GM23338 (cell line): ENCODE measurements around the gene DYNLT4. TPM values are rescaled to one million over a fixed set of nuclear protein-coding genes. Genes with fewer than 3 reads are reported as not detected.

Source experiments
- ATAC-seq: fragments of 200-7000 bp; cut with Tn5 transposase; 3 replicates; pipeline ENCODE4 v1.9.1; 2020
- DNase-seq: peaks from one replicate; pipeline ENCODE4 v3.0.0-alpha.2; 2015; ENCODE audit warnings: low spot score
- H2AFZ ChIP-seq: fragments of 200-600 bp; sonication (generic); 2 replicates; pipeline ENCODE4 v1.8.0; 2016; ENCODE audit warnings: antibody characterized with exemption, mild to moderate bottlenecking, moderate library complexity
- H3F3A ChIP-seq: fragments of 200-600 bp; sonication (generic); replicated peaks from 2 replicates; pipeline ENCODE4 v1.8.0; 2017; ENCODE audit warnings: antibody characterized with exemption, mixed run types, low read depth
- H3K27ac ChIP-seq: fragments of 200-600 bp; sonication (generic); 2 replicates; pipeline ENCODE4 v1.6.1; 2016; ENCODE audit warnings: low read depth
- H3K27me3 ChIP-seq: fragments of 200-600 bp; sonication (generic); 2 replicates; pipeline ENCODE4 v1.8.0; 2016; ENCODE audit warnings: mild to moderate bottlenecking, mixed run types, moderate library complexity; ENCODE audit not compliant: insufficient read depth
- H3K36me3 ChIP-seq: fragments of 200-600 bp; sonication (generic); 2 replicates; pipeline ENCODE4 v1.8.0; 2016; ENCODE audit warnings: mild to moderate bottlenecking; ENCODE audit not compliant: insufficient read depth
- H3K4me1 ChIP-seq: fragments of 200-600 bp; sonication (generic); 2 replicates; pipeline ENCODE4 v1.8.0; 2016; ENCODE audit warnings: mild to moderate bottlenecking, moderate library complexity; ENCODE audit not compliant: insufficient read depth
- H3K4me2 ChIP-seq: fragments of 200-600 bp; sonication (generic); 2 replicates; pipeline ENCODE4 v1.7.1; 2017; ENCODE audit warnings: mixed run types
- H3K4me3 ChIP-seq: fragments of 200-600 bp; sonication (generic); 2 replicates; pipeline ENCODE4 v1.6.1; 2016; ENCODE audit warnings: mixed run types
- H3K79me2 ChIP-seq: fragments of 200-600 bp; sonication (generic); replicated peaks from 2 replicates; pipeline ENCODE4 v1.8.0; 2017; ENCODE audit warnings: mild to moderate bottlenecking; ENCODE audit not compliant: insufficient read depth
- H3K9me2 ChIP-seq: fragments of 200-600 bp; sonication (generic); 2 replicates; pipeline ENCODE4 v1.8.0; 2017; ENCODE audit not compliant: insufficient read depth
- H4K20me1 ChIP-seq: fragments of 200-600 bp; sonication (generic); replicated peaks from 2 replicates; pipeline ENCODE4 v1.8.0; 2017; ENCODE audit warnings: mild to moderate bottlenecking; ENCODE audit not compliant: insufficient read depth
- H3K27ac Mint-ChIP-seq: 2 replicates; pipeline ENCODE4 v1.8.0; 2020; ENCODE audit warnings: inconsistent platforms, mild to moderate bottlenecking, moderate library complexity, mixed read lengths
- H3K27me3 Mint-ChIP-seq: 3 replicates; pipeline ENCODE4 v1.8.0; 2022; ENCODE audit warnings: low read depth, mild to moderate bottlenecking, moderate library complexity, mixed read lengths, inconsistent platforms; ENCODE audit not compliant: insufficient read depth, poor library complexity
- H3K36me3 Mint-ChIP-seq: 3 replicates; pipeline ENCODE4 v1.8.0; 2021; ENCODE audit warnings: low read depth, mild to moderate bottlenecking, inconsistent platforms, moderate library complexity, mixed read lengths
- H3K4me1 Mint-ChIP-seq: 3 replicates; pipeline ENCODE4 v1.8.0; 2020; ENCODE audit warnings: mild to moderate bottlenecking, inconsistent platforms, mixed read lengths
- H3K4me3 Mint-ChIP-seq: 3 replicates; pipeline ENCODE4 v1.8.0; 2021; ENCODE audit warnings: moderate library complexity, mild to moderate bottlenecking, inconsistent platforms, mixed read lengths
- H3K9me3 Mint-ChIP-seq: 3 replicates; pipeline ENCODE4 v1.8.0; 2020; ENCODE audit warnings: moderate library complexity, mild to moderate bottlenecking, inconsistent platforms, mixed read lengths
- CREB1 ChIP-seq: fragments of 250-450 bp; sonication (Bioruptor Pico); IDR thresholded peaks from 2 replicates; pipeline ENCODE4 v1.5.0; 2020; ENCODE audit warnings: low read depth, mild to moderate bottlenecking, moderate library complexity
- EZH2phosphoT487 ChIP-seq: fragments of 200-600 bp; sonication (generic); IDR thresholded peaks from one replicate; pipeline ENCODE4 v1.8.1; 2018; ENCODE audit warnings: antibody characterized with exemption; ENCODE audit not compliant: unreplicated experiment
- JUNB ChIP-seq: IDR thresholded peaks from one replicate; pipeline ENCODE4 v1.6.1; 2016; ENCODE audit warnings: antibody characterized with exemption; ENCODE audit not compliant: unreplicated experiment
- ZNF114 ChIP-seq: fragments of 250-450 bp; sonication (Bioruptor Pico); IDR thresholded peaks from 2 replicates; pipeline ENCODE4 v1.5.0; 2020; ENCODE audit warnings: mild to moderate bottlenecking, moderate library complexity
- ZNF331 ChIP-seq: fragments of 250-450 bp; sonication (Bioruptor Pico); IDR thresholded peaks from 2 replicates; pipeline ENCODE4 v1.5.0; 2020; ENCODE audit warnings: low read depth, mild to moderate bottlenecking, moderate library complexity
- polyA plus RNA-seq: library from polyadenylated mRNA; unstranded; fragments of >200 nt; fragmentation: Nextera tagmentation; extraction: Ambion mirVana; gene quantifications from 2 replicates; pipeline ENCODE4 v1.2.1, GENCODE V29; 2016
- total RNA-seq: library from RNA; depleted of rRNA; stranded (reverse); fragments of >200 nt; shearing (Covaris generic); gene quantifications from 2 replicates; pipeline ENCODE4 v1.2.3, GENCODE V29; 2014
- TF ChIP-seq, protein P1 (sequence below): fragments of 250-450 bp; sonication (Bioruptor Pico); IDR thresholded peaks from 2 replicates; pipeline ENCODE4 v1.5.0; 2020; ENCODE audit warnings: mild to moderate bottlenecking, moderate library complexity
- TF ChIP-seq, protein P2 (sequence below): IDR thresholded peaks from 2 replicates; pipeline ENCODE4 v1.6.1; 2016; ENCODE audit warnings: antibody characterized with exemption

The DYNLT4 gene
- total and polyA plus RNA-seq, 2 experiments from 2014 or later: 0.73 TPM; not detected in 1

DNA sequence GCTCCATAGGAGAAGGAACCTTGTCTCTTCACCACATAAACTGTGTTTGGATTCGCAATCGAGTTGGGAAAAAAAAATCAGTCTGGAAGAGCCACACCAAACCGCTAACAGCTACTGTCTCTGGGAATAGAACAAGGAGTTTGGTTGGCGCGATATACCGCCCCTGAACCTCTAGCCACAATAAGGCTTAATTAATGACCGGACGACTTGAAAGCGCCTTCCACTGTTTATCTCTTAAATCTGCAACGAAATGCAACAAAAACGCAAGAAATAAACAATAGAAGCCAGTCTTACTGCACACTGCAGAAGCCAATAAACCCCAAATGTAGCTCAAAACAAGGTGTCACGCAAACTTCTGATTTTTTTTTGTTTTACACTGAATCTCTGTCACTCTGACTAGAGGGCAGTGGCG lies 12.1 kb upstream of the DYNLT4 start (continued):
- TF ChIP-seq, protein P1, sequence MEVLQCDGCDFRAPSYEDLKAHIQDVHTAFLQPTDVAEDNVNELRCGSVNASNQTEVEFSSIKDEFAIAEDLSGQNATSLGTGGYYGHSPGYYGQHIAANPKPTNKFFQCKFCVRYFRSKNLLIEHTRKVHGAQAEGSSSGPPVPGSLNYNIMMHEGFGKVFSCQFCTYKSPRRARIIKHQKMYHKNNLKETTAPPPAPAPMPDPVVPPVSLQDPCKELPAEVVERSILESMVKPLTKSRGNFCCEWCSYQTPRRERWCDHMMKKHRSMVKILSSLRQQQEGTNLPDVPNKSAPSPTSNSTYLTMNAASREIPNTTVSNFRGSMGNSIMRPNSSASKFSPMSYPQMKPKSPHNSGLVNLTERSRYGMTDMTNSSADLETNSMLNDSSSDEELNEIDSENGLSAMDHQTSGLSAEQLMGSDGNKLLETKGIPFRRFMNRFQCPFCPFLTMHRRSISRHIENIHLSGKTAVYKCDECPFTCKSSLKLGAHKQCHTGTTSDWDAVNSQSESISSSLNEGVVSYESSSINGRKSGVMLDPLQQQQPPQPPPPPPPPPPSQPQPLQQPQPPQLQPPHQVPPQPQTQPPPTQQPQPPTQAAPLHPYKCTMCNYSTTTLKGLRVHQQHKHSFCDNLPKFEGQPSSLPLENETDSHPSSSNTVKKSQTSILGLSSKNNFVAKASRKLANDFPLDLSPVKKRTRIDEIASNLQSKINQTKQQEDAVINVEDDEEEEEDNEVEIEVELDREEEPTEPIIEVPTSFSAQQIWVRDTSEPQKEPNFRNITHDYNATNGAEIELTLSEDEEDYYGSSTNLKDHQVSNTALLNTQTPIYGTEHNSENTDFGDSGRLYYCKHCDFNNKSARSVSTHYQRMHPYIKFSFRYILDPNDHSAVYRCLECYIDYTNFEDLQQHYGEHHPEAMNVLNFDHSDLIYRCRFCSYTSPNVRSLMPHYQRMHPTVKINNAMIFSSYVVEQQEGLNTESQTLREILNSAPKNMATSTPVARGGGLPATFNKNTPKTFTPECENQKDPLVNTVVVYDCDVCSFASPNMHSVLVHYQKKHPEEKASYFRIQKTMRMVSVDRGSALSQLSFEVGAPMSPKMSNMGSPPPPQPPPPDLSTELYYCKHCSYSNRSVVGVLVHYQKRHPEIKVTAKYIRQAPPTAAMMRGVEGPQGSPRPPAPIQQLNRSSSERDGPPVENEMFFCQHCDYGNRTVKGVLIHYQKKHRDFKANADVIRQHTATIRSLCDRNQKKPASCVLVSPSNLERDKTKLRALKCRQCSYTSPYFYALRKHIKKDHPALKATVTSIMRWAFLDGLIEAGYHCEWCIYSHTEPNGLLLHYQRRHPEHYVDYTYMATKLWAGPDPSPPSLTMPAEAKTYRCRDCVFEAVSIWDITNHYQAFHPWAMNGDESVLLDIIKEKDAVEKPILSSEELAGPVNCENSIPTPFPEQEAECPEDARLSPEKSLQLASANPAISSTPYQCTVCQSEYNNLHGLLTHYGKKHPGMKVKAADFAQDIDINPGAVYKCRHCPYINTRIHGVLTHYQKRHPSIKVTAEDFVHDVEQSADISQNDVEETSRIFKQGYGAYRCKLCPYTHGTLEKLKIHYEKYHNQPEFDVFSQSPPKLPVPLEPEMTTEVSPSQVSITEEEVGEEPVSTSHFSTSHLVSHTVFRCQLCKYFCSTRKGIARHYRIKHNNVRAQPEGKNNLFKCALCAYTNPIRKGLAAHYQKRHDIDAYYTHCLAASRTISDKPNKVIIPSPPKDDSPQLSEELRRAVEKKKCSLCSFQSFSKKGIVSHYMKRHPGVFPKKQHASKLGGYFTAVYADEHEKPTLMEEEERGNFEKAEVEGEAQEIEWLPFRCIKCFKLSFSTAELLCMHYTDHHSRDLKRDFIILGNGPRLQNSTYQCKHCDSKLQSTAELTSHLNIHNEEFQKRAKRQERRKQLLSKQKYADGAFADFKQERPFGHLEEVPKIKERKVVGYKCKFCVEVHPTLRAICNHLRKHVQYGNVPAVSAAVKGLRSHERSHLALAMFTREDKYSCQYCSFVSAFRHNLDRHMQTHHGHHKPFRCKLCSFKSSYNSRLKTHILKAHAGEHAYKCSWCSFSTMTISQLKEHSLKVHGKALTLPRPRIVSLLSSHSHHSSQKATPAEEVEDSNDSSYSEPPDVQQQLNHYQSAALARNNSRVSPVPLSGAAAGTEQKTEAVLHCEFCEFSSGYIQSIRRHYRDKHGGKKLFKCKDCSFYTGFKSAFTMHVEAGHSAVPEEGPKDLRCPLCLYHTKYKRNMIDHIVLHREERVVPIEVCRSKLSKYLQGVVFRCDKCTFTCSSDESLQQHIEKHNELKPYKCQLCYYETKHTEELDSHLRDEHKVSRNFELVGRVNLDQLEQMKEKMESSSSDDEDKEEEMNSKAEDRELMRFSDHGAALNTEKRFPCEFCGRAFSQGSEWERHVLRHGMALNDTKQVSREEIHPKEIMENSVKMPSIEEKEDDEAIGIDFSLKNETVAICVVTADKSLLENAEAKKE (CRISPR knock-in tag): no peak
- TF ChIP-seq EZH2phosphoT487 (no peak), CREB1 (CRISPR knock-in tag) (no peak)

DNA sequence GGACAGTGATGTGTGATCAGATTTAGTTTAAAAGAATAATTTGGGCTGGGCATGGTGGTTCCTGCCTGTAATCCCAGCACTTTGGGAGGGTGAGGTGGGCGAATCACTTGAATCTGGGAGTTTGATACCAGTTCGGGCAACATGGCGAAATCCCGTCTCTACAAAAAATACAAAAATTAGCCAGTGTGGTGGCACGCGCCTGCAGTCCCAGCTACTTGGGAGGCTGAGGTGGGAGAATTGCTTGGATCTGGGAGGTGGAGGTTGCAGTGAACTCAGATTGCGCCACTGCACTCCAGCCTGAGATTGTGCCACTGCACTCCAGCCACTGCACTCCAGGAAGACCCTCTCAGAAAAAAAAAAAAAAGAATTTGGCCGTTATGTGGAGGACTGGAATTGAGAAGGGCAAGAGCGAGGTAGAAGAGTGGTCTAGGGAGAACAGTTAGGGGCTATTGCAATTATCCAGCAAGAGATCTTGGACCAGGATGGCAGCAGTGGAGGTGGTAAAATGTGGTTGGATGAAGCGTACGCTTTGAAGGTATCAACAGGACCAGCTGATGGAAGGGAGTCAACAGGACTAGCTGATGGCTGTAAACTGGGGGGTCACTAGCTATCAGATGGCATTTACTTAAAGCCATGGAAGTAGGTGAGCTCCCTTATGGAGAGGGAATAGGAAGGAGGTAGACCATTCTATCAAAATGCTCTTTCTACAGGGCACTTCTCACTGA lies 10.8 kb upstream of the DYNLT4 start:
- peaks cover 4% of the 10 kb centered on the region; the same call in 2 of the 3 replicates for H3K9me3 Mint-ChIP-seq
- ATAC-seq (no peak), DNase-seq (no peak)
- Histone ChIP-seq H3K4me2 (no peak overlapping the region), H3K9me2 (no peaks in the 10 kb centered on the region), H4K20me1 (no peaks in the 10 kb centered on the region), H2AFZ (no peak overlapping the region), H3K27me3 (peaks cover 2% of the 10 kb centered on the region), H3K79me2 (no peaks in the 10 kb centered on the region), H3K36me3 (no peaks in the 10 kb centered on the region), H3F3A (peaks cover 13% of the 10 kb centered on the region; the same call in 1 of the 2 replicates), H3K4me1 (peaks cover 16% of the 10 kb centered on the region), H3K4me3 (no peak overlapping the region), H3K27ac (no peak overlapping the region)
- H3K4me1 Mint-ChIP-seq: peaks cover 23% of the 10 kb centered on the region
- H3K4me3 Mint-ChIP-seq: no peak overlapping the region
- peaks cover 3% of the 10 kb centered on the region; the same call in 1 of the 3 replicates for H3K36me3 Mint-ChIP-seq
- H3K27ac Mint-ChIP-seq: no peak overlapping the region
- peaks cover 19% of the 10 kb centered on the region for H3K27me3 Mint-ChIP-seq
- TF ChIP-seq, protein P2, sequence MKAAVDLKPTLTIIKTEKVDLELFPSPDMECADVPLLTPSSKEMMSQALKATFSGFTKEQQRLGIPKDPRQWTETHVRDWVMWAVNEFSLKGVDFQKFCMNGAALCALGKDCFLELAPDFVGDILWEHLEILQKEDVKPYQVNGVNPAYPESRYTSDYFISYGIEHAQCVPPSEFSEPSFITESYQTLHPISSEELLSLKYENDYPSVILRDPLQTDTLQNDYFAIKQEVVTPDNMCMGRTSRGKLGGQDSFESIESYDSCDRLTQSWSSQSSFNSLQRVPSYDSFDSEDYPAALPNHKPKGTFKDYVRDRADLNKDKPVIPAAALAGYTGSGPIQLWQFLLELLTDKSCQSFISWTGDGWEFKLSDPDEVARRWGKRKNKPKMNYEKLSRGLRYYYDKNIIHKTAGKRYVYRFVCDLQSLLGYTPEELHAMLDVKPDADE: no peak
- TF ChIP-seq JUNB (no peak), CREB1 (CRISPR knock-in tag) (no peak), ZNF331 (CRISPR knock-in tag) (no peak), ZNF114 (no peak)
- TF ChIP-seq, protein P1 (CRISPR knock-in tag): no peak
